ENCODE results near the gene NDFIP1.
"Not testable (repeated sequence)": the region's sequence is repeated elsewhere in the genome, so short reads cannot be mapped to it uniquely, and the experiment has no call there.

NDFIP1 gene
- 63.4 to 141 (median 107) reads per million in 4 experiments for total RNA-seq

GRCh38 chr5:142108432-142109330 is at the start of gene NDFIP1:
NDFIP1 (plus strand) TSS chr5:142108779; CDS start chr5:142108975, 196 bp downstream.
- DNase-seq, result peak; percentile 67

- no peak for DNase-seq
Measured at GRCh38 chr5:142059304-142059940, 49.2 kb upstream of the NDFIP1 start.

GRCh38 chr5:142063376-142063775 is 45.2 kb upstream of the NDFIP1 start:
- DNase-seq, result no peak

GRCh38 chr5:142063878-142064331 is 44.7 kb upstream of the NDFIP1 start:
- DNase-seq, result no peak

- DNase-seq, result no peak
Measured at GRCh38 chr5:142065273-142065672, 43.3 kb upstream of the NDFIP1 start.

- no peak for DNase-seq
Measured at GRCh38 chr5:142069606-142070399, 38.8 kb upstream of the NDFIP1 start.

- no peak for DNase-seq
Measured at GRCh38 chr5:142070734-142071133, 37.8 kb upstream of the NDFIP1 start.

GRCh38 chr5:142072488-142072887 is 36.1 kb upstream of the NDFIP1 start:
- no peak for DNase-seq

GRCh38 chr5:142073362-142073988 is 35.1 kb upstream of the NDFIP1 start:
- DNase-seq, result no peak

GRCh38 chr5:142074006-142074405 is 34.6 kb upstream of the NDFIP1 start:
- no peak for DNase-seq

GRCh38 chr5:142078221-142078620 is 30.4 kb upstream of the NDFIP1 start:
- DNase-seq, result no peak

GRCh38 chr5:142078706-142079105 is 29.9 kb upstream of the NDFIP1 start:
- no peak for DNase-seq

GRCh38 chr5:142079306-142079721 is 29.3 kb upstream of the NDFIP1 start:
- no peak for DNase-seq

GRCh38 chr5:142080248-142080647 is 28.3 kb upstream of the NDFIP1 start:
- DNase-seq, result no peak

- DNase-seq, result no peak
Measured at GRCh38 chr5:142082182-142082781, 26.3 kb upstream of the NDFIP1 start.

GRCh38 chr5:142086229-142086628 is 22.4 kb upstream of the NDFIP1 start:
- no peak for DNase-seq

- no peak for DNase-seq
Measured at GRCh38 chr5:142086679-142087078, 21.9 kb upstream of the NDFIP1 start.

- no peak for DNase-seq
Measured at GRCh38 chr5:142087920-142088679, 20.5 kb upstream of the NDFIP1 start.

- not testable (repeated sequence) for DNase-seq
Measured at GRCh38 chr5:142088855-142089479, 19.6 kb upstream of the NDFIP1 start.

- DNase-seq, result no peak
Measured at GRCh38 chr5:142091012-142091411, 17.6 kb upstream of the NDFIP1 start.

GRCh38 chr5:142091922-142092321 is 16.7 kb upstream of the NDFIP1 start:
- no peak for DNase-seq

Measured in effector CD8-positive, alpha-beta T cell (primary cell).